K562 (cell line): ENCODE measurements around the gene ROM1. TPM values are rescaled to one million over a fixed set of nuclear protein-coding genes. Genes with fewer than 3 reads are reported as not detected.

Experiments used
- CHD2 ChIP-seq: IDR thresholded peaks from 2 replicates; pipeline ENCODE4 v1.6.1; 2011; ENCODE audit warnings: low read depth, low read length
- CXXC5 ChIP-seq: fragments of 250-450 bp; sonication (Bioruptor Pico); IDR thresholded peaks from 2 replicates; pipeline ENCODE4 v1.8.0; 2022; ENCODE audit warnings: inconsistent platforms, mild to moderate bottlenecking, moderate library complexity
- FOXA3 ChIP-seq, 2 experiments: fragments of 450-650 bp in 1 of 2; sonication (generic) in 1 of 2; formaldehyde crosslinking; IDR thresholded peaks in 1 of 2; conservative IDR thresholded peaks in 1 of 2; 2 replicates each; pipeline versions ENCODE4 v1.4.0 to v1.8.0; 2020 to 2022; ENCODE audit warnings: mild to moderate bottlenecking in 2 of 2, missing genetic modification reagents in 1 of 2
- SUPT5H ChIP-seq: fragments of 450-650 bp; IDR thresholded peaks from 2 replicates; pipeline ENCODE4 v1.6.1; 2016
- TAL1 ChIP-seq: fragments of 450-650 bp; IDR thresholded peaks from 2 replicates; pipeline ENCODE4 v1.6.1; 2016; ENCODE audit warnings: mild to moderate bottlenecking
- polyA plus RNA-seq, 8 experiments: library from polyadenylated mRNA; depleted of rRNA in 4 of 8; stranded (reverse) in 5 of 8; unstranded in 3 of 8; fragments of >200 nt; fragmentation: Nextera tagmentation in 2 of 8; fragmentation: Illumina TruSeq in 1 of 8; extraction: Ambion mirVana in 2 of 8; extraction: Trizol in 1 of 8; gene quantifications; 2 replicates each; pipeline versions ENCODE4 v1.2.1 to v1.2.3, GENCODE V29; 2011 to 2014; ENCODE audit warnings: inconsistent platforms in 1 of 8, missing spikeins in 1 of 8
- total RNA-seq, 7 experiments: library from RNA; depleted of rRNA in 6 of 7; stranded (reverse); fragments of >200 nt in 6 of 7; fragmentation: Illumina TruSeq in 2 of 7; extraction: Trizol in 2 of 7; gene quantifications; 2 replicates each; pipeline versions ENCODE4 v1.2.1 to v1.2.3, GENCODE V29; 2011 to 2021; ENCODE audit warnings: low replicate concordance in 1 of 7
- TF ChIP-seq, protein P1 (sequence below): fragments of 250-450 bp; sonication (Bioruptor Pico); IDR thresholded peaks from 2 replicates; pipeline ENCODE4 v1.4.0; 2020; ENCODE audit warnings: mild to moderate bottlenecking
- TF ChIP-seq, protein P2 (sequence below): fragments of 250-450 bp; sonication (Bioruptor Pico); IDR thresholded peaks from 2 replicates; pipeline ENCODE4 v1.9.0; 2021; ENCODE audit warnings: mild to moderate bottlenecking

The ROM1 gene
- total and polyA plus RNA-seq, 9 of the 15 experiments (the other 6 are each of a cell fraction or from before 2014, with no cell fraction given): 0.75 to 4.0 (median 2.6) TPM

DNA sequence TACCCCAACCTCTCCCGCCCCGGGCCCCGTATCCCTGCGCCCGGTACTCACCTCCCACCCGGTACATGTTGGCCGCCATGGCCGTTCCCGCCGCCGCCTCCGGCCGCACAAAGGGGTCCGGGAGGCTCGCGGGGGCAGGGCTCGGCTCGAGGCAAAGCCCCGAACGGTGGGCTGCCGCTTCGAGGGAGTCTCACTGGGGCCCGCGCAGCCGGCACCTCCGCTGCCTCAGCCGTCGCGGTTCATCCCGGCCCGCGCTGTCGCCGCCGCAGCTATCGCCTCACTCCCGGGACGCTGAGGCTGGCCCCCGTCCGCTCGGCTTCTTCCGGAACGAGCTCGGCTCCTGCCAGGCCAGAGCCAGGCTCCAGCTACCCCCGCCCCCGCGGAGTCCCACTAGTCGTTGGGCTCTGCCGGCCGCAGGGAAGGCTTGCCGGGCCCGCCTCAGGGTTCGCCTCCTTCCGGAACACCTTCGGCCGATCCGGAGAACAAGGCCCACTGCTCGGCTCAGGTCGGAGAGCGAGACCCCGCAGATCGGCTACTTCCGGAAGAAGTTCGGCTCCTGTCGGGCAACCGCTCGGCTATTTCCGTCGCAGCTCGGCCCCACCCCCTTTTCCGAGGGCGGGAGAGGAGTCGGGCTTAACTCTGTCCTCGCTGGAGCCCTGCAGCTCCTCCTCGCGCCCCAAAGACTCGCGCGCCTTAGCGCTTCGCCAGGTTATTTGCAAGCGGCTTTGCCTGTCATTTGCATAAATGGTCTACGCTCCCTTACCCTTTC lies 11.5 kb upstream of the ROM1 start, which contains the start of gene MTA2 (continued):
- TF ChIP-seq FOXA3 (CRISPR knock-in tag; conservative IDR thresholded peaks at IDR 0.05 in 1 of 2, IDR thresholded peaks at IDR 0.05 in 1 of 2) (peak in 1 of 2 experiments; percentile 14; a peak in 1 of 4 replicates), CHD2 (peak; percentile 82), SUPT5H (peak; percentile 77), CXXC5 (peak; percentile 5; the same call in 1 of the 2 replicates), TAL1 (no peak)
- TF ChIP-seq, protein P1, sequence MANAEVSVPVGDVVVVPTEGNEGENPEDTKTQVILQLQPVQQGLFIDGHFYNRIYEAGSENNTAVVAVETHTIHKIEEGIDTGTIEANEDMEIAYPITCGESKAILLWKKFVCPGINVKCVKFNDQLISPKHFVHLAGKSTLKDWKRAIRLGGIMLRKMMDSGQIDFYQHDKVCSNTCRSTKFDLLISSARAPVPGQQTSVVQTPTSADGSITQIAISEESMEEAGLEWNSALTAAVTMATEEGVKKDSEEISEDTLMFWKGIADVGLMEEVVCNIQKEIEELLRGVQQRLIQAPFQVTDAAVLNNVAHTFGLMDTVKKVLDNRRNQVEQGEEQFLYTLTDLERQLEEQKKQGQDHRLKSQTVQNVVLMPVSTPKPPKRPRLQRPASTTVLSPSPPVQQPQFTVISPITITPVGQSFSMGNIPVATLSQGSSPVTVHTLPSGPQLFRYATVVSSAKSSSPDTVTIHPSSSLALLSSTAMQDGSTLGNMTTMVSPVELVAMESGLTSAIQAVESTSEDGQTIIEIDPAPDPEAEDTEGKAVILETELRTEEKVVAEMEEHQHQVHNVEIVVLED (CRISPR knock-in tag): no peak
- TF ChIP-seq, protein P2, sequence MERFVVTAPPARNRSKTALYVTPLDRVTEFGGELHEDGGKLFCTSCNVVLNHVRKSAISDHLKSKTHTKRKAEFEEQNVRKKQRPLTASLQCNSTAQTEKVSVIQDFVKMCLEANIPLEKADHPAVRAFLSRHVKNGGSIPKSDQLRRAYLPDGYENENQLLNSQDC (CRISPR knock-in tag): no peak
